ENCODE results near the gene METTL1.

METTL1 gene

GRCh38 chr12:57726151-57726883 lies 45.6 kb downstream of the METTL1 start:
- Histone ChIP-seq H3K27me3 (replicated peaks; ENCODE audit: control insufficient read depth, insufficient read depth, low read length) (no peaks in the 10 kb centered on the region), H3K4me3 (replicated peaks; ENCODE audit: low read depth, low read length) (no peak overlapping the region), H3K36me3 (ENCODE audit: control insufficient read depth, insufficient read depth, low read length) (peaks cover 31% of the 10 kb centered on the region)
- no peak for DNase-seq (ENCODE audit: extremely low read depth, insufficient read length)
- TF ChIP-seq CTCF (IDR thresholded peaks at IDR 0.05; ENCODE audit: insufficient read depth, low read length, poor library complexity, severe bottlenecking): peak; percentile 24

GRCh38 chr12:57725851-57726150 lies 46.1 kb downstream of the METTL1 start:
- Histone ChIP-seq H3K27me3 (replicated peaks; ENCODE audit: control insufficient read depth, insufficient read depth, low read length) (no peaks in the 10 kb centered on the region), H3K36me3 (ENCODE audit: control insufficient read depth, insufficient read depth, low read length) (peaks cover 32% of the 10 kb centered on the region), H3K4me3 (replicated peaks; ENCODE audit: low read depth, low read length) (no peak overlapping the region)
- TF ChIP-seq CTCF (IDR thresholded peaks at IDR 0.05; ENCODE audit: insufficient read depth, low read length, poor library complexity, severe bottlenecking): no peak
- DNase-seq (ENCODE audit: extremely low read depth, insufficient read length): no peak

GRCh38 chr12:57724936-57725740 lies 46.8 kb downstream of the METTL1 start:
- no peak for DNase-seq (ENCODE audit: extremely low read depth, insufficient read length)
- no peak for TF ChIP-seq CTCF (IDR thresholded peaks at IDR 0.05; ENCODE audit: insufficient read depth, low read length, poor library complexity, severe bottlenecking)
- Histone ChIP-seq H3K36me3 (ENCODE audit: control insufficient read depth, insufficient read depth, low read length) (peaks cover 31% of the 10 kb centered on the region), H3K4me3 (replicated peaks; ENCODE audit: low read depth, low read length) (no peak overlapping the region), H3K27me3 (replicated peaks; ENCODE audit: control insufficient read depth, insufficient read depth, low read length) (no peaks in the 10 kb centered on the region)

DNA sequence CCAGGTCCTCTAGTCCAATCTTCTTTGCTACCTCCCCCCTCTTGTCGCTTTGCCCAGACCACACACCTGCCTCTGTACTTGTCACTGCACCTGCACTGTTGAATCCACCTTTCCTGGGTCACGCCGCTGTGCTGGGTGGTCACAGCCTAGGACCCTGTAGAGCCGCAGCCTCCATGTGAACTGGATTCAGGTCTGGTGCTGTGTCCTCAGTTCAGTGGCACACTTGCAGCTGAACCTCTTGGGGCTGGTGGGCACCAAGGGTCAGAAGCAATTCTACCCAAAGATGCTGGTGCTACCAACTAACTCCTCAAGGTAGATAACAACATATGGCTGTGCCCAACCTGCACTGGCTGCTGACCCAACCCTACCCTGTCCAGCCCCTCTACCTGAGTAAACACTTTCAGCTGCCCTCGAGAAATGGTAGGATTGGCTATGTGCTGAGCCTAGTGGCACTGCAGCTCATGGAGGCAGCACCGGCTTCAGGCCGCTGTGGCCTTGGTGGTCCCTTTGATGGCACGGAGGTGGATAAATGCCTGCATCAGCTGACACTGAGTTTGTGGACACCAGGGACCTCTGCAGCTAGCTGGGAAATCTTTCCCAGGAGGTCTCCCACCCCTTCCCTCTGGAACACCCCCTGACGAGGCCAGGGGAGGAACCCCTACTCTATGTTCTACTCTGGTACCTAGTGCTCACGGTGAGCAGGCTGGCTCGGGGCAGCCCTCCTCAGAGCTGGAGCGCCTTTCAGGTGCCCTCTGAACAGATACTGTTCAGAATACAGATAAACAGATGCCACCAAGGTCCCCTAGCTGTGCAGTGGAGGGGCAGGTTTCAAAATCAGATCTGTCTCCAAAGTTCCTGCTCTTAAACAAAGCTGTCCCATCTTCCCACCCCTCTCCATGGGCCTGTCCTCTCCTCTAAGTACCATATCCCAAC lies 47.6 kb downstream of the METTL1 start:
- H3K36me3 ChIP-seq (ENCODE audit: control insufficient read depth, insufficient read depth, low read length): peaks cover 36% of the 10 kb centered on the region
- no peak overlapping the region for H3K4me3 ChIP-seq (replicated peaks; ENCODE audit: low read depth, low read length)
- TF ChIP-seq CTCF (IDR thresholded peaks at IDR 0.05; ENCODE audit: insufficient read depth, low read length, poor library complexity, severe bottlenecking): no peak
- DNase-seq (ENCODE audit: extremely low read depth, insufficient read length): no peak
- no peaks in the 10 kb centered on the region for H3K27me3 ChIP-seq (replicated peaks; ENCODE audit: control insufficient read depth, insufficient read depth, low read length)

DNA sequence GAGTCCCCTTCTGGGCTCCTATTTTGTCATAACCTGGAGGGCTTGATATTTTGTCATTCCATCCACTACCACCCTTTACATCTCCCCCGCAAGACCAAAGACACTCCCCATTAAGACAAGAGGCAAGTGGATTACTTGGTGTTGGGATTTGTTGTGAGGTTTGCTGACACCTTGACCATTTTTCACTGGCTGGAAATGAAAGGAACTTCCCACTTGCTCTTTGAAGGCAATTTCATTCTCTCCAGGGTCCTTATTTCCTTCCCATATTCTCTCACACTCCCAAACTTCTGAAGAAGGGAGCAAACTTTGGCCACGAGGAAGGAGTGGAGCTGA lies 48.3 kb downstream of the METTL1 start:
- no peak for TF ChIP-seq CTCF (IDR thresholded peaks at IDR 0.05; ENCODE audit: insufficient read depth, low read length, poor library complexity, severe bottlenecking)
- Histone ChIP-seq H3K4me3 (replicated peaks; ENCODE audit: low read depth, low read length) (no peak overlapping the region), H3K27me3 (replicated peaks; ENCODE audit: control insufficient read depth, insufficient read depth, low read length) (no peaks in the 10 kb centered on the region), H3K36me3 (ENCODE audit: control insufficient read depth, insufficient read depth, low read length) (peaks cover 39% of the 10 kb centered on the region)
- DNase-seq (ENCODE audit: extremely low read depth, insufficient read length): no peak

Data from GM06990 (cell line).